HepG2 (cell line): ENCODE data around the gene DCST2. TPM values are rescaled to one million over a fixed set of nuclear protein-coding genes. Genes with fewer than 3 reads are reported as not detected.

ENCODE experiments used
- HNRNPK ChIP-seq: fragments of 200-400 bp; formaldehyde crosslinking; IDR thresholded peaks from 2 replicates; pipeline ENCODE4 v1.6.1; 2018; ENCODE audit warnings: low read length, low read depth, moderate library complexity, mild to moderate bottlenecking; ENCODE audit not compliant: poor library complexity, severe bottlenecking
- HOXA9 ChIP-seq: sonication (generic); formaldehyde crosslinking; IDR thresholded peaks from 2 replicates; pipeline ENCODE4 v1.8.1; 2022; ENCODE audit warnings: missing genetic modification reagents, mild to moderate bottlenecking, moderate library complexity, borderline replicate concordance
- MIER2 ChIP-seq: IDR thresholded peaks from 2 replicates; pipeline ENCODE4 v1.6.1; 2016; ENCODE audit warnings: missing biosample characterization, missing genetic modification reagents
- POGZ ChIP-seq: sonication (generic); formaldehyde crosslinking; IDR thresholded peaks from 2 replicates; pipeline ENCODE4 v1.4.0; 2020; ENCODE audit warnings: mild to moderate bottlenecking, missing genetic modification reagents
- SMAD3 ChIP-seq: sonication (generic); formaldehyde crosslinking; IDR thresholded peaks from 2 replicates; pipeline ENCODE4 v1.4.0; 2020; ENCODE audit warnings: missing genetic modification reagents
- SP4 ChIP-seq: sonication (generic); formaldehyde crosslinking; IDR thresholded peaks from 2 replicates; pipeline ENCODE4 v1.8.1; 2023; ENCODE audit warnings: mild to moderate bottlenecking, missing genetic modification reagents
- ZNF446 ChIP-seq: sonication (generic); formaldehyde crosslinking; IDR thresholded peaks from 2 replicates; pipeline ENCODE4 v1.5.0; 2020; ENCODE audit warnings: mild to moderate bottlenecking, missing genetic modification reagents
- ZNF567 ChIP-seq: sonication (generic); formaldehyde crosslinking; IDR thresholded peaks from 2 replicates; pipeline ENCODE4 v1.8.1; 2023; ENCODE audit warnings: mild to moderate bottlenecking, missing genetic modification reagents, borderline replicate concordance
- ZNF737 ChIP-seq: sonication (generic); formaldehyde crosslinking; IDR thresholded peaks from 2 replicates; pipeline ENCODE4 v1.5.0; 2020; ENCODE audit warnings: missing genetic modification reagents, mild to moderate bottlenecking, borderline replicate concordance
- polyA plus RNA-seq, 8 experiments: library from polyadenylated mRNA; depleted of rRNA in 3 of 8; stranded (reverse) in 7 of 8; unstranded in 1 of 8; fragments of >200 nt; fragmentation: Illumina TruSeq in 4 of 8; extraction: Trizol in 4 of 8; gene quantifications; 2 replicates each; pipeline versions ENCODE4 v1.2.1 to v1.2.3, GENCODE V29; 2011 to 2016; ENCODE audit warnings: low read depth in 4 of 8, missing spikeins in 1 of 8, mixed read lengths in 1 of 8; ENCODE audit not compliant: insufficient read depth in 1 of 8
- total RNA-seq, 5 experiments: library from RNA; depleted of rRNA; stranded (reverse); fragments of >200 nt; fragmentation: Illumina TruSeq; extraction: Trizol; gene quantifications; 2 replicates each; pipeline ENCODE4 v1.2.3, GENCODE V29; 2016; ENCODE audit warnings: low read depth in 1 of 5
- TF ChIP-seq, protein P1 (sequence below): sonication (generic); formaldehyde crosslinking; IDR thresholded peaks from 2 replicates; pipeline ENCODE4 v1.8.1; 2023; ENCODE audit warnings: mild to moderate bottlenecking, inconsistent platforms, moderate library complexity, missing genetic modification reagents, borderline replicate concordance
- TF ChIP-seq, protein P2 (sequence below): IDR thresholded peaks from 2 replicates; pipeline ENCODE4 v1.6.1; 2016; ENCODE audit warnings: mild to moderate bottlenecking, missing biosample characterization, missing genetic modification reagents
- TF ChIP-seq, protein P3 (sequence below), 2 experiments: sonication (generic) in 1 of 2; formaldehyde crosslinking in 1 of 2; IDR thresholded peaks; 2 replicates each; pipeline versions ENCODE4 v1.6.1 to v1.9.0; 2014 to 2022; ENCODE audit warnings: antibody characterized with exemption in 1 of 2, borderline replicate concordance in 1 of 2, inconsistent platforms in 1 of 2, low read depth in 1 of 2, missing genetic modification reagents in 1 of 2
- TF ChIP-seq, protein P4 (sequence below): sonication (generic); formaldehyde crosslinking; IDR thresholded peaks from 2 replicates; pipeline ENCODE4 v1.4.0; 2020; ENCODE audit warnings: missing genetic modification reagents
- TF ChIP-seq, protein P5 (sequence below): sonication (generic); formaldehyde crosslinking; IDR thresholded peaks from 2 replicates; pipeline ENCODE4 v1.4.0; 2020; ENCODE audit warnings: missing genetic modification reagents
- TF ChIP-seq, protein P6 (sequence below): sonication (generic); formaldehyde crosslinking; IDR thresholded peaks from 2 replicates; pipeline ENCODE4 v1.5.1; 2020; ENCODE audit warnings: missing genetic modification reagents, mild to moderate bottlenecking, borderline replicate concordance

The DCST2 gene
- total and polyA plus RNA-seq, 2 of the 13 experiments (the other 11 are each of a cell fraction or from before 2014, with no cell fraction given): 0.74 TPM; not detected in 1

DNA sequence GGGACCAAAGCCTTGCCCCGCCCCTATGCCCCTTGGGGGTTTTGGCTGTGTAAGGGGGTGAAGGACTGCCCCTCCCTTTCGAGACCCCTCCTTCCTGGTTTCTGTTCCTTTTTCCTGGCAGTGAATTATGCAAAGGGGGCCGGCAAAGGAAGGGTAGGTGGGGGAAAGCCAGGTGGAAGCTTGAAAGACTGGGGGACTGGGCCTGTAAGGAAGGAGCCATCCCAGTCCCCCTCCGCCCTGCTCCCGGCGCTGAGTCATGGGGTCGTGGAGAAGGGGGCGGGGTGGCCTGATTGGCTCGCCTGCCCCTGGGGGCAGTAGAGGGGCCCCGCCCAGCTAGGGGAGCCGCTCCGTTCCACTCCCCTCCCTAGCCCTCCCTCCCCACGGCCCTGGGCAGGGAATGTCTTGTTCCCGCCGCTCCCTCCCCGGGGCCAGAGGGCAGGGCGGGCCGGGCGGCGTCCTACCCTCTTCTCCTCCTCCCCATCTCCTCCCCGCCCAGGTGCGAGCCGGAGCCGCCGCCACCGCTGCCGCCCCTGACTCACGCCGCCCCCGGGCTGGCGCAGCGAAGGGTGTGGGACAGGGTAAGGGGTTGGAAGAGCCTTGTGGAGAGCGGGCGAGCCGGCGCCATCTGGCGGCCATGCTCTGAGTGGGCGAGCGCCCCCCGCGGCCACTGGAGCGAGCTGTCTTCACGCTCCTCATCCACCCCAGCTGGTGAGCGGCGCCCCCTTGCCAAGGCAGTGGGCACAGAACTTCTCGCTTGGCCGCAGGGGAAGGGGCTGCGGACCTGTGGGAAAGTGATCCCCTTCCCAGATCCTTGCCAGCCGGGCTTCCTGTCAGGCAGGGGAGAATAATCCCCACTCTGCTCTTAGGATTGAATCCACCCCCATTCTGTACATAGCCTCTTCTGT lies 16.3 kb downstream of the DCST2 start (continued):
- peak; percentile 99 for TF ChIP-seq HNRNPK
- TF ChIP-seq, protein P1, sequence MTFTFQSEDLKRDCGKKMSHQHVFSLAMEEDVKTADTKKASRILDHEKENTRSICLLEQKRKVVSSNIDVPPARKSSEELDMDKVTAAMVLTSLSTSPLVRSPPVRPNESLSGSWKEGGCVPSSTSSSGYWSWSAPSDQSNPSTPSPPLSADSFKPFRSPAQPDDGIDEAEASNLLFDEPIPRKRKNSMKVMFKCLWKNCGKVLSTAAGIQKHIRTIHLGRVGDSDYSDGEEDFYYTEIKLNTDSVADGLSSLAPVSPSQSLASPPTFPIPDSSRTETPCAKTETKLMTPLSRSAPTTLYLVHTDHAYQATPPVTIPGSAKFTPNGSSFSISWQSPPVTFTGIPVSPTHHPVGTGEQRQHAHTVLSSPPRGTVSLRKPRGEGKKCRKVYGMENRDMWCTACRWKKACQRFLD: peak; percentile 65; the same call in 1 of the 2 replicates
- no peak for TF ChIP-seq ZNF567 (CRISPR knock-in tag)
- TF ChIP-seq MIER2 (CRISPR knock-in tag): peak; percentile 85
- TF ChIP-seq SP4: peak; percentile 63; the same call in 1 of the 2 replicates
- TF ChIP-seq, protein P2, sequence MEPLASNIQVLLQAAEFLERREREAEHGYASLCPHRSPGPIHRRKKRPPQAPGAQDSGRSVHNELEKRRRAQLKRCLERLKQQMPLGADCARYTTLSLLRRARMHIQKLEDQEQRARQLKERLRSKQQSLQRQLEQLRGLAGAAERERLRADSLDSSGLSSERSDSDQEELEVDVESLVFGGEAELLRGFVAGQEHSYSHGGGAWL (CRISPR knock-in tag): peak; percentile 87
- TF ChIP-seq ZNF737: no peak
- TF ChIP-seq, protein P3, sequence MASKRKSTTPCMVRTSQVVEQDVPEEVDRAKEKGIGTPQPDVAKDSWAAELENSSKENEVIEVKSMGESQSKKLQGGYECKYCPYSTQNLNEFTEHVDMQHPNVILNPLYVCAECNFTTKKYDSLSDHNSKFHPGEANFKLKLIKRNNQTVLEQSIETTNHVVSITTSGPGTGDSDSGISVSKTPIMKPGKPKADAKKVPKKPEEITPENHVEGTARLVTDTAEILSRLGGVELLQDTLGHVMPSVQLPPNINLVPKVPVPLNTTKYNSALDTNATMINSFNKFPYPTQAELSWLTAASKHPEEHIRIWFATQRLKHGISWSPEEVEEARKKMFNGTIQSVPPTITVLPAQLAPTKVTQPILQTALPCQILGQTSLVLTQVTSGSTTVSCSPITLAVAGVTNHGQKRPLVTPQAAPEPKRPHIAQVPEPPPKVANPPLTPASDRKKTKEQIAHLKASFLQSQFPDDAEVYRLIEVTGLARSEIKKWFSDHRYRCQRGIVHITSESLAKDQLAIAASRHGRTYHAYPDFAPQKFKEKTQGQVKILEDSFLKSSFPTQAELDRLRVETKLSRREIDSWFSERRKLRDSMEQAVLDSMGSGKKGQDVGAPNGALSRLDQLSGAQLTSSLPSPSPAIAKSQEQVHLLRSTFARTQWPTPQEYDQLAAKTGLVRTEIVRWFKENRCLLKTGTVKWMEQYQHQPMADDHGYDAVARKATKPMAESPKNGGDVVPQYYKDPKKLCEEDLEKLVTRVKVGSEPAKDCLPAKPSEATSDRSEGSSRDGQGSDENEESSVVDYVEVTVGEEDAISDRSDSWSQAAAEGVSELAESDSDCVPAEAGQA (IDR thresholded peaks at IDR 0.05; ENCODE audit: low read depth): peak; percentile 41
- TF ChIP-seq, protein P3 (CRISPR knock-in tag; IDR thresholded peaks at IDR 0.05; ENCODE audit: borderline replicate concordance): no peak
- TF ChIP-seq POGZ (CRISPR knock-in tag): peak; percentile 69
- TF ChIP-seq, protein P4, sequence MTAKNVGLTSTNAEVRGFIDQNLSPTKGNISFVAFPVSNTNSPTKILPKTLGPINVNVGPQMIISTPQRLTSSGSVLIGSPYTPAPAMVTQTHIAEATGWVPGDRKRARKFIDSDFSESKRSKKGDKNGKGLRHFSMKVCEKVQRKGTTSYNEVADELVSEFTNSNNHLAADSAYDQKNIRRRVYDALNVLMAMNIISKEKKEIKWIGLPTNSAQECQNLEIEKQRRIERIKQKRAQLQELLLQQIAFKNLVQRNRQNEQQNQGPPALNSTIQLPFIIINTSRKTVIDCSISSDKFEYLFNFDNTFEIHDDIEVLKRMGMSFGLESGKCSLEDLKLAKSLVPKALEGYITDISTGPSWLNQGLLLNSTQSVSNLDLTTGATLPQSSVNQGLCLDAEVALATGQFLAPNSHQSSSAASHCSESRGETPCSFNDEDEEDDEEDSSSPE: peak; percentile 76
- TF ChIP-seq, protein P5, sequence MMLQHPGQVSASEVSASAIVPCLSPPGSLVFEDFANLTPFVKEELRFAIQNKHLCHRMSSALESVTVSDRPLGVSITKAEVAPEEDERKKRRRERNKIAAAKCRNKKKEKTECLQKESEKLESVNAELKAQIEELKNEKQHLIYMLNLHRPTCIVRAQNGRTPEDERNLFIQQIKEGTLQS (CRISPR knock-in tag): peak; percentile 42; the same call in 1 of the 2 replicates
- TF ChIP-seq, protein P6, sequence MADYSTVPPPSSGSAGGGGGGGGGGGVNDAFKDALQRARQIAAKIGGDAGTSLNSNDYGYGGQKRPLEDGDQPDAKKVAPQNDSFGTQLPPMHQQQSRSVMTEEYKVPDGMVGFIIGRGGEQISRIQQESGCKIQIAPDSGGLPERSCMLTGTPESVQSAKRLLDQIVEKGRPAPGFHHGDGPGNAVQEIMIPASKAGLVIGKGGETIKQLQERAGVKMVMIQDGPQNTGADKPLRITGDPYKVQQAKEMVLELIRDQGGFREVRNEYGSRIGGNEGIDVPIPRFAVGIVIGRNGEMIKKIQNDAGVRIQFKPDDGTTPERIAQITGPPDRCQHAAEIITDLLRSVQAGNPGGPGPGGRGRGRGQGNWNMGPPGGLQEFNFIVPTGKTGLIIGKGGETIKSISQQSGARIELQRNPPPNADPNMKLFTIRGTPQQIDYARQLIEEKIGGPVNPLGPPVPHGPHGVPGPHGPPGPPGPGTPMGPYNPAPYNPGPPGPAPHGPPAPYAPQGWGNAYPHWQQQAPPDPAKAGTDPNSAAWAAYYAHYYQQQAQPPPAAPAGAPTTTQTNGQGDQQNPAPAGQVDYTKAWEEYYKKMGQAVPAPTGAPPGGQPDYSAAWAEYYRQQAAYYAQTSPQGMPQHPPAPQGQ (CRISPR knock-in tag): 0 out of 2 replicates have a peak, but pooled peaks have one; percentile 83
- peak; percentile 33; the same call in 1 of the 2 replicates for TF ChIP-seq ZNF446 (CRISPR knock-in tag)
- peak; percentile 70; the same call in 1 of the 2 replicates for TF ChIP-seq SMAD3 (CRISPR knock-in tag)
- no peak for TF ChIP-seq HOXA9 (CRISPR knock-in tag)
